ENCODE measurements around the gene KCNK18.
"Not testable (repeated sequence)": the region's sequence is repeated elsewhere in the genome, so short reads cannot be mapped to it uniquely, and the experiment has no call there.

KCNK18 gene

GRCh38 chr10:117170244-117170643 lies 27.0 kb upstream of the KCNK18 start:
- no peak overlapping the region for H3K4me3 ChIP-seq (ENCODE audit: low read depth, low read length)

GRCh38 chr10:117174439-117175214 lies 22.7 kb upstream of the KCNK18 start:
- peak overlapping the region; percentile 36 for H3K4me3 ChIP-seq (ENCODE audit: low read depth, low read length)

DNA sequence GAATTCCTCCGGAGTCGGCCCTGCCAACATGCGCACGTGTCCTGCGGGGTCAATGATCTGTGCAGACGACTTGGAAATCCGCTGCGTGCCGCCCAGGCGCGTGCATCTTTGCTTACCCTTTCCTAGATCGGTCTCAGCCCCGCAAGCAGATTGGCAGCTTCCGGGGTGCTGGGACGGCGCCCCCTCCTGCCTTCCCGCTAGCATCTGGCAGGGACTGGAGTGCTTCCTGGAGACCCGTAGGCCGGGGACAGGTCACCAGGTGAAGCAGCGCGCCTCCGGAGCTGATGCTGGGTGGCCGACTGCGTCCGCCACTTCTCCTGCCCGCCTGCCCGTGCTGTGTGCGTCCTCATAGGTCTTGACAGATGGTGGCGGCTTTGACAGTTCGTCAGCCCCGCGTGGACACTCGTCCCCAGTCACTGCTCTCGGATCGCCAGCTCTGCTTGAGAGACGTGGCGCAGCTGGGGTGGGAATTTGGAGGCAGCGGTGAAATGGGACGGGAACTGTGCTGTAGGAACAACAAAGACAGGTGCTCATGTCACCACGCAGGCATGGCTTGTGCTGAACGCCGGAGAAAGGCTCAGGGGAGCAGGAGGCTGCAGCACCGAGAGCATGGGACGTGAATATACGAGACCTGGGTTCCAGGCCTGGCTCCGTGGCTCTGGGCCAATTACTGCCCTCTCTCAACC lies 21.9 kb upstream of the KCNK18 start:
- H3K4me3 ChIP-seq (ENCODE audit: low read depth, low read length) = peak overlapping the region; percentile 36

GRCh38 chr10:117175901-117176534 lies 21.3 kb upstream of the KCNK18 start:
- no peak overlapping the region for H3K4me3 ChIP-seq (ENCODE audit: low read depth, low read length)

- no peak overlapping the region for H3K4me3 ChIP-seq (ENCODE audit: low read depth, low read length)
Measured at GRCh38 chr10:117178190-117178589, 19.1 kb upstream of the KCNK18 start.

GRCh38 chr10:117184296-117184695 lies 13.0 kb upstream of the KCNK18 start:
- no peak overlapping the region for H3K4me3 ChIP-seq (ENCODE audit: low read depth, low read length)

- H3K4me3 ChIP-seq (ENCODE audit: low read depth, low read length) = no peak overlapping the region
Measured at GRCh38 chr10:117184821-117185220, 12.5 kb upstream of the KCNK18 start.

- not testable (repeated sequence) for H3K4me3 ChIP-seq (ENCODE audit: low read depth, low read length)
Measured at GRCh38 chr10:117185817-117186216, 11.5 kb upstream of the KCNK18 start.

DNA sequence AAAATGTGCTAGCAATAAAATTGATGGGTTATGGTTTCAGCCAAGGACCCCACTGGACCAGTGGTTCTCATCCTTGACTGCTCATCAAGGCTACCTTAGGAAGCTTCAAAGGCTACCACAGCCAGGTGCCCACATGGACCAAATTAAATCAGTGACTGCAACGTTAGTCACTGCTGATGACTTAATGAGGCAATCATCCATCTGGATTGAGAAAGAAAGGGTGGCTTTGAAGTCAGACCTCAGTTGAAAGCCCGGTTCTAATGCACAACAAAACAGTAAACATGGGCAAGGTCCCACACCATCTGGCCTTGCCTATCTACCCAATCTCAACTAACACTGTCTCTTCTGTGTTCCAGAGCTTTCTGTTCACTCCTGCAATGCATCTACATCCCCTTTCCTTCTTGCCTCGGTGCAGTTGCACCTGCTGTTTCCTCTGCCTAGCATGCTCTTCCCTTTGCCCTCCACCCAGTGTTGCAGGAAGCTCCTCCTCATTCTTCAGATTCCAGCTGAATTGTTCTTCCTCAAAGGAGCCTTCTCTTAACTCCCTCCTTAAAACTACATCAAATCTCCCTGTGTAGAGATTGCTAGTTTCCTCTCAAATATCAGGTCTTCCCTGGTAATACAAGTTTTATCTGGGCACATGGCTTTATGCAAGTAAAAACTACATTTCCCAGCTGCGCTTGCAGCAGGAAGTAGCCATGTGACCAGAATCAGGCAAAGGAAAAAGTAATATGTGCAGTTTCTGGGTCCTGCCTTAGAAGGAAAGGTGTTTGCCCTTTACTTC lies 10.3 kb upstream of the KCNK18 start:
- H3K4me3 ChIP-seq (ENCODE audit: low read depth, low read length) = no peak overlapping the region

DNA sequence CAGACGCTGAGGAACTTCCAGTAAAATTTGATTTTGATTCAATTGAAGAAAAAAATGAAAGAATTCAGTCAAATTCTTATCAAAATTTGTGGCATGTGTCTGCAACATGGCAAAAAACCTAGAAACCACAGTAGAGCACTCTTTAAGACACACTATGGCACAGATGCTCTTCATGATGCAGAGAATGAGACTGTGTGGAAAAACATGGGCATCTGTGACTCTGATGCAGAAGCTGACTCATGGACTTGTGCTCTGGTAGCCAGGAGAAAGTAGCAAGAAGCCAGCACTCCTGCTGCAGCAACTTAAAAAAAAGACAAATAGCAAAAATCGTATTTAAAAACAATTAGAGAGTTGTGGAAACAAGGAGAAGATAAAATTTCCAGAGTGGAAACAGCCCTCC lies 8.9 kb upstream of the KCNK18 start:
- no peak overlapping the region for H3K4me3 ChIP-seq (ENCODE audit: low read depth, low read length)

DNA sequence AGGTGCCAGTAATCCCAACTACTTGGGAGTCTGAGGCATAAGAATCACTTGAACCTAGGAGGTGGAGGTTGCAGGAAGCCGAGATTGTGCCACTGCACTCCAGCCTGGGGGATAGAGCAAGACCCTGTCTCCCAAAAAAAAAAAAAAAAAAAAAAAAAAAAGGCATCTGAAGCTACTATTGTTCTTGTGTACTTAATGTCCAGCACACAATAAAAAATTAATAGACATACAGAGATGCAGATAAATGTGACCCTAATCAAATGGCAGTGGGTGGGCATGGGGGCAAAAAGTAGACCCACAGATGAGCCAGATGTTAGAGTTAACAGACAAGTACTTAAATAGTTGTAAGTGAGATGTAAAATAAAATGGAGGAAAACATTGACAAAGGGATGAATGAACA lies 7.7 kb upstream of the KCNK18 start:
- no peak overlapping the region for H3K4me3 ChIP-seq (ENCODE audit: low read depth, low read length)

DNA sequence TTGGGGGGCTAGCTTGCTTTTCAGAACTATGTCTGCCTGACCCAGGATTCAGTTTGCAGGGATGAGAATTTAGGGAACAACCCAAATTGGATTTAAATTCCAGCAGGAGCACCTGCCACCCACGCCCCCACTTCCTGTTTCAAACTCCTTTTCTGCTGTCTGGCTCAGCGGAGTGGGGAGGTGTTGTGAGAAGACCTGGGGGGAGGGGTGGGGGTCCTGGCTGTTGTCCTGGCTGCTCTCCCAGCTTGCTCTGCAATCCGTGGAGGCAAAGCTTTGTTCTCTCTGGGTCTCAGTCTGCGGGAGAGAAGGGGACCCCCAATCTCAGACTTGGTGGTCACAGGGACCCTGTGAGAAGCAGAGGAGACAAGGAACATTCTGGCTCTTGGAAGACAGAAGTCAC lies 799 bp downstream of the KCNK18 start:
- H3K4me3 ChIP-seq (ENCODE audit: low read depth, low read length) = no peak overlapping the region

- H3K4me3 ChIP-seq (ENCODE audit: low read depth, low read length) = no peak overlapping the region
Measured at GRCh38 chr10:117201826-117202225, 4.5 kb downstream of the KCNK18 start.

DNA sequence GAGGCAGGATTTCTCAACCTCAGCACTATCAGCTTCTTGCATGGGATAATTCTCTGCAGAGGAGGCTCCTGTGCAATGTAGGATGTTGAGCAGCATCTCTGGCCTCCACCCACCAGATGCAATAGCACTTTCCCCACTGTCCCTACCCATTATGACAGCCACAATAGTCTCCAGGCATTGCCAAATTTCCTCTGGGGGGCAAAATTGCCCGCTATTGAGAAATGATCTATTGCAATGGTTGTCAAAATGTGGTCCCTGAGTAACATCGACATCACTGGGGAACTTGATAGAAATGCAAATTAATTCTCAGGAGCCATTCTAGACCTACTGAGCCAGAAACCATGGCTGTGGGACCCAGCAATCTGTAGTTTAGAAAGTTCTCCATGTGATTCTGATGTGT lies 7.0 kb downstream of the KCNK18 start:
- no peak overlapping the region for H3K4me3 ChIP-seq (ENCODE audit: low read depth, low read length)

GRCh38 chr10:117212176-117212575 lies 14.9 kb downstream of the KCNK18 start:
- no peak overlapping the region for H3K4me3 ChIP-seq (ENCODE audit: low read depth, low read length)

- H3K4me3 ChIP-seq (ENCODE audit: low read depth, low read length) = no peak overlapping the region
Measured at GRCh38 chr10:117214401-117214800, 17.1 kb downstream of the KCNK18 start.

- H3K4me3 ChIP-seq (ENCODE audit: low read depth, low read length) = no peak overlapping the region
Measured at GRCh38 chr10:117215079-117215478, 17.8 kb downstream of the KCNK18 start.

- no peak overlapping the region for H3K4me3 ChIP-seq (ENCODE audit: low read depth, low read length)
Measured at GRCh38 chr10:117216028-117216427, 18.7 kb downstream of the KCNK18 start.

- peak overlapping the region; percentile 33 for H3K4me3 ChIP-seq (ENCODE audit: low read depth, low read length)
Measured at GRCh38 chr10:117216611-117217195, 19.4 kb downstream of the KCNK18 start.

GRCh38 chr10:117217196-117217761 lies 20.0 kb downstream of the KCNK18 start:
- H3K4me3 ChIP-seq (ENCODE audit: low read depth, low read length) = peak overlapping the region; percentile 33

DNA sequence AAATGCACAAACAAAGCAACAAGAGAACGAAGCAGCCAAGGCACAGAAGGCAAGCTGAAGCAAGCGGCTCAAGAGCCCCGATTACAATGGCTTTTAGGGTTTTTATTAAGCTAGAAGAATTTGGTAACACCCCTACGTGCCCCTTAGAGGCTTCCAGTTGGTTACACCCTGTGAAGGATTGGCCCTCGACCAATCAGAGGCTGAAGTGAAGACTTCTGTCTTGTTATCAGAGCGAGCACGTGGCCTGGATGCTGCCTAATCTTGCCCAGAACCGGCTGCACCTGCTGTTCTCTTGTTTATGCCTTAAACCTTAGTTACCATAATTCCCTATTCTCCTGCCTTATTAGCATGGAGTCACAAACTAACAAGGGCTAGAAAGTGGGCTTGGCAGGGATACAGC lies 21.4 kb downstream of the KCNK18 start:
- H3K4me3 ChIP-seq (ENCODE audit: low read depth, low read length) = no peak overlapping the region
